Neural crest cell (in vitro differentiated cells): ENCODE data around the gene TEX13B. TPM values are rescaled to one million over a fixed set of nuclear protein-coding genes. Genes with fewer than 3 reads are reported as not detected.

Experiments used
- DNase-seq: peaks from one replicate; pipeline ENCODE4 v3.0.0; 2021; ENCODE audit warnings: low read depth, mixed read lengths, low spot score
- H3K27ac Mint-ChIP-seq: one replicate; pipeline ENCODE4 v1.8.0; 2021; ENCODE audit warnings: mild to moderate bottlenecking, mixed read lengths; ENCODE audit not compliant: unreplicated experiment
- H3K27me3 Mint-ChIP-seq: 2 replicates; pipeline ENCODE4 v1.8.0; 2021; ENCODE audit warnings: low read depth, mild to moderate bottlenecking, mixed read lengths
- H3K36me3 Mint-ChIP-seq: 2 replicates; pipeline ENCODE4 v1.8.0; 2021; ENCODE audit warnings: low read depth, mild to moderate bottlenecking, mixed read lengths
- H3K4me1 Mint-ChIP-seq: 2 replicates; pipeline ENCODE4 v1.8.0; 2021; ENCODE audit warnings: mixed read lengths
- H3K4me3 Mint-ChIP-seq: one replicate; pipeline ENCODE4 v1.8.0; 2021; ENCODE audit warnings: mild to moderate bottlenecking, mixed read lengths
- H3K9me3 Mint-ChIP-seq: 2 replicates; pipeline ENCODE4 v1.8.0; 2021; ENCODE audit warnings: mixed read lengths
- CTCF ChIP-seq: fragments of 200-600 bp; sonication (generic); conservative IDR thresholded peaks from 2 replicates; pipeline ENCODE4 v1.5.0; 2021; ENCODE audit warnings: antibody characterized with exemption, mild to moderate bottlenecking
- total RNA-seq: library from RNA; stranded (reverse); gene quantifications from 2 replicates; pipeline ENCODE4 v1.2.1, GENCODE V29; 2021

The TEX13B gene
- total RNA-seq, 1 donor from 2014 or later = not detected

GRCh38 chrX:108000751-108001150 is 18.6 kb upstream of the TEX13B start:
- no peak overlapping the region for H3K27ac Mint-ChIP-seq
- DNase-seq = no peak
- TF ChIP-seq CTCF = no peak
- no peaks in the 10 kb centered on the region for H3K4me1 Mint-ChIP-seq
- no peaks in the 10 kb centered on the region for H3K27me3 Mint-ChIP-seq
- peaks cover 14% of the 10 kb centered on the region for H3K9me3 Mint-ChIP-seq
- H3K4me3 Mint-ChIP-seq = no peak overlapping the region
- H3K36me3 Mint-ChIP-seq = no peaks in the 10 kb centered on the region

GRCh38 chrX:107996124-107996523 is 14.0 kb upstream of the TEX13B start:
- Mint-ChIP-seq H3K4me3 (no peak overlapping the region), H3K36me3 (no peaks in the 10 kb centered on the region), H3K4me1 (no peaks in the 10 kb centered on the region), H3K27me3 (no peaks in the 10 kb centered on the region), H3K9me3 (peaks cover 15% of the 10 kb centered on the region), H3K27ac (no peak overlapping the region)
- TF ChIP-seq CTCF = no peak
- DNase-seq = no peak

- TF ChIP-seq CTCF = no peak
- Mint-ChIP-seq H3K9me3 (peaks cover 8% of the 10 kb centered on the region), H3K4me3 (no peak overlapping the region), H3K27ac (no peak overlapping the region), H3K27me3 (no peaks in the 10 kb centered on the region), H3K36me3 (peaks cover 4% of the 10 kb centered on the region), H3K4me1 (no peaks in the 10 kb centered on the region)
- DNase-seq = no peak
Measured at GRCh38 chrX:107985033-107985432, 2.9 kb upstream of the TEX13B start.

- H3K27ac Mint-ChIP-seq = no peak overlapping the region
- no peak for DNase-seq
- TF ChIP-seq CTCF = no peak
- H3K4me3 Mint-ChIP-seq = no peak overlapping the region
- no peaks in the 10 kb centered on the region for H3K27me3 Mint-ChIP-seq
- peaks cover 4% of the 10 kb centered on the region for H3K4me1 Mint-ChIP-seq
- no peaks in the 10 kb centered on the region for H3K36me3 Mint-ChIP-seq
- H3K9me3 Mint-ChIP-seq = peaks cover 10% of the 10 kb centered on the region
Measured at GRCh38 chrX:107979534-107979933, 2.6 kb downstream of the TEX13B start.

- TF ChIP-seq CTCF = peak; percentile 59
- no peaks in the 10 kb centered on the region for H3K36me3 Mint-ChIP-seq
- H3K27ac Mint-ChIP-seq = no peak overlapping the region
- H3K27me3 Mint-ChIP-seq = no peaks in the 10 kb centered on the region
- H3K4me1 Mint-ChIP-seq = peaks cover 4% of the 10 kb centered on the region
- H3K9me3 Mint-ChIP-seq = peaks cover 10% of the 10 kb centered on the region
- no peak for DNase-seq
- H3K4me3 Mint-ChIP-seq = no peak overlapping the region
Measured at GRCh38 chrX:107978707-107979307, 3.4 kb downstream of the TEX13B start.
